Activated T-cell treated with anti-CD3 and anti-CD28 coated beads for 4 hours (primary cell): ENCODE results near the gene EPOP.
"Not testable (repeated sequence)": the region's sequence is repeated elsewhere in the genome, so short reads cannot be mapped to it uniquely, and the experiment has no call there.

Source experiments
- DNase-seq: peaks from one replicate; pipeline ENCODE4 v3.0.0-alpha.2; 2020

The EPOP gene

GRCh38 chr17:38636054-38636453 lies 38.7 kb downstream of the EPOP start:
- DNase-seq: no peak

- DNase-seq: no peak
Measured at GRCh38 chr17:38632334-38632733, 42.4 kb downstream of the EPOP start.

- DNase-seq: no peak
Measured at GRCh38 chr17:38628441-38628840, 46.3 kb downstream of the EPOP start.

- DNase-seq: no peak
Measured at GRCh38 chr17:38627957-38628356, 46.8 kb downstream of the EPOP start.

- DNase-seq: not testable (repeated sequence)
Measured at GRCh38 chr17:38626606-38627226, 48.0 kb downstream of the EPOP start.

GRCh38 chr17:38625482-38625881 lies 49.3 kb downstream of the EPOP start:
- DNase-seq: no peak

GRCh38 chr17:38624782-38625355 lies 49.9 kb downstream of the EPOP start:
- not testable (repeated sequence) for DNase-seq
